PFSK-1 (cell line): ENCODE results near the gene PUDP.

Experiments
- POLR2AphosphoS5 ChIP-seq: IDR thresholded peaks from 2 replicates; pipeline ENCODE4 v1.6.1; 2012; ENCODE audit warnings: low read depth, mild to moderate bottlenecking, control low read depth, low read length, moderate library complexity
- REST ChIP-seq, 2 experiments: IDR thresholded peaks; 2 replicates each; pipeline versions ENCODE4 v1.6.1 to v1.8.0; 2011 to 2012; ENCODE audit warnings: low read depth in 2 of 2, low read length in 2 of 2, control low read depth in 1 of 2, inconsistent platforms in 1 of 2, mild to moderate bottlenecking in 1 of 2, moderate library complexity in 1 of 2; ENCODE audit not compliant: insufficient read depth in 1 of 2
- SIN3A ChIP-seq: IDR thresholded peaks from 2 replicates; pipeline ENCODE4 v1.6.1; 2012; ENCODE audit warnings: mild to moderate bottlenecking, low read length, moderate library complexity, borderline replicate concordance; ENCODE audit not compliant: insufficient read depth

GRCh38 chrX:7112071-7112470 is 35.9 kb downstream of the PUDP start:
- no peak for TF ChIP-seq POLR2AphosphoS5
- no peak for TF ChIP-seq REST (IDR thresholded peaks at IDR 0.05; ENCODE audit: insufficient read depth in 1 of 2, low read depth in 2 of 2, low read length in 2 of 2)
- TF ChIP-seq SIN3A = no peak
